NCI-H69 (cell line): ENCODE data around the gene PRR13.
"Not testable (repeated sequence)": the region's sequence is repeated elsewhere in the genome, so short reads cannot be mapped to it uniquely, and the experiment has no call there.

Source experiments
- DNase-seq: peaks from one replicate; lab custom pipeline; 2025; lab: John Stamatoyannopoulos, UW

PRR13 gene, protein sequence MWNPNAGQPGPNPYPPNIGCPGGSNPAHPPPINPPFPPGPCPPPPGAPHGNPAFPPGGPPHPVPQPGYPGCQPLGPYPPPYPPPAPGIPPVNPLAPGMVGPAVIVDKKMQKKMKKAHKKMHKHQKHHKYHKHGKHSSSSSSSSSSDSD

DNA sequence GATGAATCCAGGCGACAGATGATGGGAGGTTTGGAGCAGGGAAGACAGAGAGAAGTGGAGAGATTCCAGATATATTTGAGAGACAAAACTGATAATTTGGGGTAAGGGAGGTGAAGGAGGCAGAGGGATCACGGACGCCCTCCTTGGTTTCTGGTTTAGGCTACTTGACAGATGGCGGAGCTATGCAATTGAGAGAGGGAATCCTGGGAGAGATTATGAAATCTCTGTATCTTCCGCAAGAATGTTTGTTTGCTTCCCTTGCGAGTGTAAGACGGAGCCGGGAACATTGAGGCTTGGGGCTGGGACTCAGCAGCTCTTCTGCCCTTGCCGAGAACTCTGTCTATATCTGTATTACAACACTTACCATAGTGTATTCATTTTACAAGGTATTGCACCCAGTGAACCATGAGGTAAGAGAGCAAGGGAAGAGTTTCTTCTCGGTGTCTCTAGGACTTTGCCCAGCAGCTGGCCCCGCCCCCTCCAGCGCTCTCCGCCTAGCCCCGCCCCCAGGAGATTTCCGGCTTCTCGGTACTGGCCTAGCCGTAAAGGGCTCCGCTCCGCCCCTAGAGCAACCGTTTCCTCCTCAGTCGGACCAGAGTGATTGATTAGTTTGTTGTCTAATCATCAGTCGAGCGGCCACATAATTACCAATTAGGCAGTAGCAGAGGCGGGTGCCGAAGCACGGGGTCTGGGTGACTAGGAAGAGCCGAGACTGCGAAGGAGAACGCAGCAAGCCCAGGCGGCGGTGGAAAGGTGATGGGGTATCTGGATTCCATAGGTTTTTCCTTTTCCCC, at the start of gene PRR13:
Gene PRR13 (plus strand): TSS at position 695 of the 794 bp plus-strand sequence. CDS start 981 bp downstream, outside the sequence.
- DNase-seq: peak; percentile 100

- no peak for DNase-seq
Observed at GRCh38 chr12:53399896-53400295, 41.6 kb upstream of the PRR13 start.

DNA sequence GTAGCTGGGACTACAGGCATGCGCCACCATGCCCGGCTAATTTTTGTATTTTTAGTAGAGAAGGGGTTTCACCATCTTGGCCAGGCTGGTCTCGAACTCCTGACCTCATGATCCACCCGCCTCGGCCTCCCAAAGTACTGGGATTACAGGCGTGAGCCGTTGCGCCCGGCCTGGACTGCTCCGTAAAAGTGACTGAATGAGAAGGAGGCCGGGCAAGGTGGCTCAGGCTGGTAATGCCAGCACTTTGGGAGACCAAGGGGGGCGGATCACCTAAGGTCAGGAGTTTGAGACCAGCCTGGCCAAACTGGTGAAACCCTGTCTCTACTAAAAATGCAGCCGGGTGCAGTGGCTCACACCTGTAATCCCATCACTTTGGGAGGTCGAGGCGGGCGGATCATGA, 39.2 kb upstream of the PRR13 start:
- not testable (repeated sequence) for DNase-seq

DNA sequence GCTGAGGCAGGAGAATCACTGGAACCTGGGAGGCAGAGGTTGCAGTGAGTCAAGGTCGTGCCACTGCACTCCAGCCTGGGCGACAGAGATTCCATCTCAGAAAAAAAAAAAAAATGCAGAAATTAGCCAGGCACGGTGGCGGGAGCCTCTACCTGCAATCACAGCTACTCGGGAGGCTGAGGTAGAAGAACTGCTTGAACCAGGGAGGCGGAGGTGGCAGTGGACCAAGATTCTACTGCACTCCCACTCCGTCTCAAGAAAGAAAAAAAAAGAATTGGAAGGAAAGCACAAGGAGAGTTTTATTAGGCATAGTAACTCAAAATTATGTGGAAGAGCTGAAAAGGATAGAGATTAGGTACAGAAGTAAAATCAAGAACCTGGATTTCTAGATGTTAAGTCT, 38.7 kb upstream of the PRR13 start:
- DNase-seq: no peak

- no peak for DNase-seq
Observed at GRCh38 chr12:53410951-53411350, 30.6 kb upstream of the PRR13 start.

DNA sequence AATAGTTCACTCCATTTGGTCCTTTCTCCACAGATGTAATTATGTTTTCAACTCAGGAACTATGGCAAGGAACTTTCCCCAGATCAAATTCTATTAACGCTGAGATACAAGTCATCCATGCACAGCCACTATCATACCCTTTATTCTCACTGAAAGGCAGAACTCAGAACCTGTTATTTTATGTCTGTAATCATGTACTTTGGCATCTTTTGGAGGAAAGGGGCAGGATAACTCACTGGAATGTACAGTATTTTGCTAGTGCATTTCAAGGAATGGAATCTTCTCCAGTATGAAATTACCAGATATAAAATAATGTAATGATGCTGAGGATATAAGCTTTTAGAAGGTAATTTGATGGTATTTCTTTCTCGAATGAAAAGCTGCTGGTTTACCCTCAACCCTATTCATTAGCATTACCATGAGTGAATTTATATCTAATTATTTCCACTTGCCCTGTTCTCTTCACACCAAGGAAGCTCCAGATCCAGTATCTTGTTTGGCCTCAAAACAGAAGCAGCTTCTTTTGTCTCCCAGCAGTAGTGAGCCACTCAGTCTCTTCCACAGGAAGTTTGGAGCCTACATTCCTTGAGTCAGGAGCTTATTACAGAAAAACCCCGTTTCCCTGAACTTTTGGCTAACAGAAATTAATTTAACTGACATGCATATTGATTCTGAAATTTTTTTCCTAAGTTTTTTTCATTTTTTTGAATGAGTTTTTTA, 27.9 kb upstream of the PRR13 start:
- no peak for DNase-seq

DNA sequence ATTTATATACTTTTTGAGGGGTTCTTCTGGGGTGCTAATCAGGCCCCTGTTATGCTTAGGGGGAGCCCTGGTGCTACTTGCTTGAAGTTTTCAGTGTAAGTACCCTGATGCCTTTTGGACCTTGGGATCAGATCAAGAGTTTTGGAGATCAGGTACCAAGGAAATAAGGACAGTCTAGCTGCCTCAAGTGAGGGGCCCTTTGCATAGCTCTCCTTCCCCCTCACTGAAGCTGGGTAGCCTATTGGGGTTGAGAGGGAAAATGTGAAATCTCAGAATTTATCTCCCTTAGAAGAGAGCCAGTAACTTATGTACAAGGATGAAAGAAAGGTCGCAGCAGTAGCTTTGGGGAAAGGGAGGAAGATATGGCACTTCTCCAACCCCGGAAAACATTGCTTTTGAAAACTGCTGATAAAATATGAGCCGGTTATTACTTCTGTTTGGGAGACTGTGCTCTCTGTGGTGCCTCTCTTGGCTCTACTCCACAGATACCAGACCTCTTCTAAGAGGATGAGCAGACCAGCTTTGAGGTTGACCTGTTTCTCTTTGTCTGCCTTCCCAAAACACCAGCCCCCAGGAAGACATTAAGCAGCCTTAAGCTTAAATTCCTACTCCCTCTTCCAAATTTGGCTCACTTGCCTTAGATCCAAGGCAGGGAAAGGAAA, 26.6 kb upstream of the PRR13 start:
- no peak for DNase-seq

GRCh38 chr12:53415752-53416389, 25.7 kb upstream of the PRR13 start:
- DNase-seq: peak; percentile 73

DNA sequence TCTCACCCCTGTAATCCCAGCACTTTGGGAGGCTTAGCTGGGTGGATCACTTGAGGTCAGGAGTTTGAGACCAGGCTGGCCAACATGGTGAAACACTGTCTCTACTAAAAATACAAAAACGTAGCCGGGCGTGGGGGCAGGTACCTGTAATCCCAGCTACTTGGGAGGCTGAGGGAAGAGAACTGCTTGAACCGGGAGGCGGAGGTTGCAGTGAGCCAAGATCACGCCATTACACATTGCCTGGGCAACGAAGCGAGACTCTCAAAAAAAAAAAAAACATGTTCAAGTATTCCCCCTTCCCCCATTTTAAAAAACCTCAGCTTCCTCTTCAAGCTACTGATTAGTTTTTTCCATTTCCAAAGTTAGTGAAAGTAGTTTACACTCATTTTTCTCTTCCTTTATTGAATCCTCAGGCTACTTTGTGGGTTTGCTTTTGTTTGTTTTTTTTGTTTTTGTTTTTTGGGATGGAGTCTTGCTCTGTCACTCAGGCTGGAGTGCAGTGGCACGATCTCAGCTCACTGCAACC, 24.2 kb upstream of the PRR13 start:
- DNase-seq: not testable (repeated sequence)

- DNase-seq: no peak
Observed at GRCh38 chr12:53418221-53418620, 23.3 kb upstream of the PRR13 start.

- DNase-seq: peak; percentile 67
Observed at GRCh38 chr12:53419756-53420155, 21.8 kb upstream of the PRR13 start.

DNA sequence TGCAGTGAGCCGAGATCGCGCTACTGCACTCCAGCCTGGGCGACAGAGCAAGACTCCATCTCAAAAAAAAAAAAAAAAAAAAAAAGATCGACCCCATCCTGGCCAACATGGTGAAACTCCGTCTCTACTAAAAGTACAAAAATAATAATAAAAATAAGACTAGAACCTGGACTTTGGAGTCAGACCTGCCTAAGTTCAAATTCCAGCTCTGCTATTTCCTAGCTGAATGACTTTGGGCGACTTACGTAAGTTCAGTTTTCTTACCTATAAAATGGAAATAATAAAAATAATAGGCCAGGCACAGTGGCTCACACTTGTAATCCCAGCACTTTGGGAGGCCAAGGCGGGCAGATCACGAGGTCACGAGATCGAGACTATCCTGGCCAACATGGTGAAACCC, 19.3 kb upstream of the PRR13 start:
- not testable (repeated sequence) for DNase-seq

DNA sequence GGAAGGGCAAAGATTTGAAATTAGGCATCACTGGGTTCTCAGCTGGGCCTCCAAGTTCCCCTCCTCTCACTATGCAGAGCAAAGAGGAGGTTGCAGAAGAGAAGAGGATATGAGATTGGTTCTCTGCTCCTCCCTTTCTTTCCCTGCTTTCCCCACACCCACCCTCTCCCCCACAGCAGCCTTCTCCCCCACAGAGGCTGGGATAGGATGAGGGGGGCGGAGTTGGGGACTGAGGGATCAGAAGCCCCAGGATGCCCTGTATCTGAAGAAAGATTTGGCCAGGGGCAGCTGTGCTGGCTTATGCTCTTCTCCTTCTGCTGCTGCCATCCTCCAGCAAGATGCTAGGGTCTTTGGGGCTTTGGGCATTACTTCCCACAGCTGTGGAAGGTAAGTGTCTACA, 17.9 kb upstream of the PRR13 start, which contains the start of gene AMHR2:
Gene AMHR2 (plus strand): TSS at position 259 of the 400 bp plus-strand sequence. CDS start 80 bp downstream, at position 339.
- no peak for DNase-seq

GRCh38 chr12:53424626-53425514, 16.7 kb upstream of the PRR13 start:
- no peak for DNase-seq

- DNase-seq: no peak
Observed at GRCh38 chr12:53425515-53426150, 15.9 kb upstream of the PRR13 start.

- no peak for DNase-seq
Observed at GRCh38 chr12:53427905-53428594, 13.5 kb upstream of the PRR13 start.

DNA sequence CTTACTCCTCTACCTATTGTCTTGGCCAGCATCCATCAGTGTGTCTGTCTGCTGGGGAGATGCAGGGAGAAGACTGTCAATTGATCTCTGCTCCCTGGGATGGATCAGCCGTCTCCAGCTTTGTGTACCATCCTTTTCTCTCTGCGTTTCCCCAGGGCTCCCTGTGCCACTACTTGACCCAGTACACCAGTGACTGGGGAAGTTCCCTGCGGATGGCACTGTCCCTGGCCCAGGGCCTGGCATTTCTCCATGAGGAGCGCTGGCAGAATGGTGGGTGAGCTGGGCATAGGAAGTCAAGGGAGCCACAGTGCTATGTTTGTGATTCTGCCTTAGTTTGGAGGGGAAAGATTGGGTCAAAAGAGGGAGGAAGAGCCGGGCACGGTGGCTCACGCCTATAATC, 12.8 kb upstream of the PRR13 start:
- no peak for DNase-seq

DNA sequence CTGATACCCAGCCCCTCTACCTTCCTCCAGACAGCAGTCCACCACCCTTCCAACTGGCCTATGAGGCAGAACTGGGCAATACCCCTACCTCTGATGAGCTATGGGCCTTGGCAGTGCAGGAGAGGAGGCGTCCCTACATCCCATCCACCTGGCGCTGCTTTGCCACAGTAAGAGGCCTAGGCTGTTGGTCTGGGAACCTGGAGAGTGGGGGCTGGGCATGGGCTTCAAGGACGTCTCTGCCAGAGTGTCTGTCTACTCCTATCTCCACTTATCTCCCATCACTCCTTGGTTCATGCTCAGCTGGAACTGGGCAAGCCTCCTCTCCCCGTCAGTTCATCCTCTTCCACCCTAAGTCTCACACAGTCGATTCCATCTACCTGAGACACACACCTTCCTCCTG, 11.4 kb upstream of the PRR13 start:
- DNase-seq: no peak

DNA sequence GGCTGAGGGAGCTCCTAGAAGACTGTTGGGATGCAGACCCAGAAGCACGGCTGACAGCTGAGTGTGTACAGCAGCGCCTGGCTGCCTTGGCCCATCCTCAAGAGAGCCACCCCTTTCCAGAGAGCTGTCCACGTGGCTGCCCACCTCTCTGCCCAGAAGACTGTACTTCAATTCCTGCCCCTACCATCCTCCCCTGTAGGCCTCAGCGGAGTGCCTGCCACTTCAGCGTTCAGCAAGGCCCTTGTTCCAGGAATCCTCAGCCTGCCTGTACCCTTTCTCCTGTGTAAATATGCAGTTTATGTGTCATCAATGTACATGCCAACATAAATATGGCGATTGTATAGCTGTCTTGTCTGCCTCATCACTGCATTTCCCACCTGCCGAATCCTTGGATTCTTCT, 10.3 kb upstream of the PRR13 start:
- no peak for DNase-seq
